ENCODE measurements around the gene SLC24A5. TPM values are rescaled to one million over a fixed set of nuclear protein-coding genes. Genes with fewer than 3 reads are reported as not detected.

SLC24A5 gene
- total RNA-seq, 1 donor from 2014 or later: not detected

GRCh38 chr15:48176957-48177356, 56.2 kb downstream of the SLC24A5 start:
- Histone ChIP-seq H3K4me1 (peaks cover 0 to 6% of the 10 kb centered on the region in 2 donors), H3K27me3 (no peaks in the 10 kb centered on the region), H3K4me3 (peak overlapping the region; percentile 63 to 80), H3K36me3 (no peaks in the 10 kb centered on the region), H3K9me3 (no peaks in the 10 kb centered on the region), H3K27ac (peak overlapping the region; percentile 92 to 96)
- intact Hi-C loops (cut with DNase I): loop anchor here (2.0 to 5.0 kb wide), 4 partner anchors 74 to 460 kb away; partner anchors contain the start of gene SEMA6D
- no peak for DNase-seq (ENCODE audit: low spot score in 2 of 2)
- TF ChIP-seq CTCF (IDR thresholded peaks at IDR 0.05): no peak

- peak overlapping the region; percentile 63 to 80 for H3K4me3 ChIP-seq
- no peaks in the 10 kb centered on the region for H3K9me3 ChIP-seq
- TF ChIP-seq CTCF (IDR thresholded peaks at IDR 0.05): no peak
- H3K36me3 ChIP-seq: no peaks in the 10 kb centered on the region
- H3K27me3 ChIP-seq: no peaks in the 10 kb centered on the region
- H3K27ac ChIP-seq: peak overlapping the region; percentile 92 to 96
- intact Hi-C loops (cut with DNase I): loop anchor here (2.0 to 5.0 kb wide), 4 partner anchors 73 to 460 kb away; partner anchors contain the start of gene SEMA6D
- H3K4me1 ChIP-seq: peaks cover 0 to 6% of the 10 kb centered on the region in 2 donors
- DNase-seq (ENCODE audit: low spot score in 2 of 2): no peak
Observed at GRCh38 chr15:48177383-48177765, 56.6 kb downstream of the SLC24A5 start.

GRCh38 chr15:48177766-48178647, 57.2 kb downstream of the SLC24A5 start, which contains the start of gene MYEF2:
Gene MYEF2, minus strand, starts transcription at chr15:48178295. Its CDS starts 58 bp downstream, at chr15:48178237.
- H3K4me1 ChIP-seq: peaks cover 0 to 6% of the 10 kb centered on the region in 2 donors
- H3K9me3 ChIP-seq: no peaks in the 10 kb centered on the region
- no peaks in the 10 kb centered on the region for H3K36me3 ChIP-seq
- H3K27me3 ChIP-seq: no peaks in the 10 kb centered on the region
- peak; percentile 15 to 84 for DNase-seq (ENCODE audit: low spot score in 2 of 2)
- peak within 1 kb of the TSS; percentile 92 to 96 for H3K27ac ChIP-seq
- no peak for TF ChIP-seq CTCF (IDR thresholded peaks at IDR 0.05)
- intact Hi-C loops (cut with DNase I): loop anchor here (2.0 to 5.0 kb wide), 5 partner anchors 43 to 461 kb away; partner anchors contain the start of gene SEMA6D
- H3K4me3 ChIP-seq: peak within 1 kb of the TSS; percentile 63 to 80

GRCh38 chr15:48178648-48178931, 57.8 kb downstream of the SLC24A5 start:
- intact Hi-C loops (cut with DNase I): loop anchor here (2.0 to 5.0 kb wide), 4 partner anchors 42 to 461 kb away; partner anchors contain the start of gene SEMA6D
- H3K4me3 ChIP-seq: peak overlapping the region; percentile 63 to 80
- TF ChIP-seq CTCF (IDR thresholded peaks at IDR 0.05): no peak
- no peak for DNase-seq (ENCODE audit: low spot score in 2 of 2)
- H3K36me3 ChIP-seq: no peaks in the 10 kb centered on the region
- H3K9me3 ChIP-seq: no peaks in the 10 kb centered on the region
- H3K27me3 ChIP-seq: no peaks in the 10 kb centered on the region
- H3K4me1 ChIP-seq: peaks cover 0 to 6% of the 10 kb centered on the region in 2 donors
- peak overlapping the region; percentile 92 to 96 for H3K27ac ChIP-seq

GRCh38 chr15:48182749-48183148, 62.0 kb downstream of the SLC24A5 start:
- intact Hi-C loops (cut with DNase I): no loop called here
- no peaks in the 10 kb centered on the region for H3K9me3 ChIP-seq
- H3K36me3 ChIP-seq: no peaks in the 10 kb centered on the region
- no peak overlapping the region for H3K4me3 ChIP-seq
- H3K27ac ChIP-seq: no peak overlapping the region
- no peak for DNase-seq (ENCODE audit: low spot score in 2 of 2)
- no peak for TF ChIP-seq CTCF (IDR thresholded peaks at IDR 0.05)
- H3K4me1 ChIP-seq: peaks cover 0 to 2% of the 10 kb centered on the region in 2 donors
- H3K27me3 ChIP-seq: no peaks in the 10 kb centered on the region

Data from ascending aorta (tissue), 2 donors.